CD4-positive, alpha-beta memory T cell (primary cell): ENCODE data around the gene MAP3K12. TPM values are rescaled to one million over a fixed set of nuclear protein-coding genes. Genes with fewer than 3 reads are reported as not detected.
A peak's percentile ranks its signal among the peaks of the same experiment; 100 is the strongest.

Experiments used
- CTCF ChIA-PET: fragments of 350-600 bp; sonication (Branson Sonifier 250); formaldehyde crosslinking; loops from one replicate; lab custom pipeline; 2021; ENCODE audit warnings: inconsistent platforms; ENCODE audit not compliant: partially characterized antibody; lab: Charles Lee
- POLR2A ChIA-PET: fragments of 350-600 bp; sonication (Branson Sonifier 250); formaldehyde crosslinking; loops from one replicate; lab custom pipeline; 2021; ENCODE audit not compliant: partially characterized antibody; lab: Charles Lee
- DNase-seq, 5 donors: peaks; one replicate each; pipeline versions ENCODE4 v3.0.0 to v3.0.0-alpha.2; 2020 to 2022; ENCODE audit warnings: mixed read lengths in 1 of 5
- H3K27ac ChIP-seq: one replicate; pipeline ENCODE4 v1.7.0; 2013; ENCODE audit warnings: low read depth, low read length
- H3K27me3 ChIP-seq: 2 replicates; pipeline ENCODE4 v1.7.0; 2013; ENCODE audit warnings: mild to moderate bottlenecking, low read length, moderate library complexity; ENCODE audit not compliant: insufficient read depth
- H3K36me3 ChIP-seq: 2 replicates; pipeline ENCODE4 v1.7.0; 2013; ENCODE audit warnings: mild to moderate bottlenecking, low read length, moderate library complexity; ENCODE audit not compliant: insufficient read depth
- H3K4me1 ChIP-seq: 2 replicates; pipeline ENCODE4 v1.7.0; 2013; ENCODE audit warnings: mild to moderate bottlenecking, low read length, moderate library complexity; ENCODE audit not compliant: insufficient read depth
- H3K4me3 ChIP-seq, 2 donors: one replicate each; pipeline ENCODE4 v1.7.0; 2013; ENCODE audit warnings: low read length in 2 of 2, mild to moderate bottlenecking in 1 of 2
- H3K9me3 ChIP-seq, 2 donors: one replicate each; pipeline ENCODE4 v1.7.0; 2013; ENCODE audit warnings: low read length in 2 of 2, control low read depth in 1 of 2; ENCODE audit not compliant: control insufficient read depth in 1 of 2
- H3K27ac Mint-ChIP-seq, 7 donors: one replicate each; pipeline ENCODE4 v1.8.0; 2020 to 2021; ENCODE audit warnings: mixed read lengths in 7 of 7, mild to moderate bottlenecking in 6 of 7, inconsistent platforms in 3 of 7, moderate library complexity in 3 of 7
- H3K27me3 Mint-ChIP-seq, 2 donors: one replicate each; pipeline ENCODE4 v1.8.0; 2020 to 2021; ENCODE audit warnings: mixed read lengths in 2 of 2
- H3K36me3 Mint-ChIP-seq, 2 donors: one replicate each; pipeline ENCODE4 v1.8.0; 2020 to 2021; ENCODE audit warnings: mixed read lengths in 2 of 2, inconsistent platforms in 1 of 2, mild to moderate bottlenecking in 1 of 2
- H3K4me1 Mint-ChIP-seq, 4 donors: one replicate each; pipeline ENCODE4 v1.8.0; 2020 to 2021; ENCODE audit warnings: mixed read lengths in 4 of 4, mild to moderate bottlenecking in 1 of 4
- H3K4me3 Mint-ChIP-seq, 8 donors: one replicate each; pipeline ENCODE4 v1.8.0; 2020 to 2021; ENCODE audit warnings: mixed read lengths in 8 of 8, mild to moderate bottlenecking in 7 of 8, moderate library complexity in 6 of 8, inconsistent platforms in 3 of 8
- H3K9me3 Mint-ChIP-seq, 8 donors: one replicate each; pipeline ENCODE4 v1.8.0; 2020 to 2021; ENCODE audit warnings: mixed read lengths in 8 of 8, mild to moderate bottlenecking in 5 of 8, inconsistent platforms in 3 of 8, moderate library complexity in 1 of 8
- intact Hi-C: fragments of 100-400 bp; cut with micrococcal nuclease; formaldehyde crosslinking; loops from one replicate; pipeline ENCODE4 v1.15.1; 2023
- polyA plus RNA-seq, 2 donors: library from polyadenylated mRNA; unstranded; fragments of 300-500 nt; fragmentation: Illumina TruSeq; gene quantifications; one replicate each; pipeline ENCODE4 v1.2.3, GENCODE V29; 2021
- total RNA-seq, 2 experiments: library from RNA; stranded (reverse); gene quantifications; one replicate each; pipeline ENCODE4 v1.2.3, GENCODE V29; 2021

The MAP3K12 gene
- total and polyA plus RNA-seq, 4 experiments from 2014 or later = 3.1 to 28.2 (median 16.8) TPM

DNA sequence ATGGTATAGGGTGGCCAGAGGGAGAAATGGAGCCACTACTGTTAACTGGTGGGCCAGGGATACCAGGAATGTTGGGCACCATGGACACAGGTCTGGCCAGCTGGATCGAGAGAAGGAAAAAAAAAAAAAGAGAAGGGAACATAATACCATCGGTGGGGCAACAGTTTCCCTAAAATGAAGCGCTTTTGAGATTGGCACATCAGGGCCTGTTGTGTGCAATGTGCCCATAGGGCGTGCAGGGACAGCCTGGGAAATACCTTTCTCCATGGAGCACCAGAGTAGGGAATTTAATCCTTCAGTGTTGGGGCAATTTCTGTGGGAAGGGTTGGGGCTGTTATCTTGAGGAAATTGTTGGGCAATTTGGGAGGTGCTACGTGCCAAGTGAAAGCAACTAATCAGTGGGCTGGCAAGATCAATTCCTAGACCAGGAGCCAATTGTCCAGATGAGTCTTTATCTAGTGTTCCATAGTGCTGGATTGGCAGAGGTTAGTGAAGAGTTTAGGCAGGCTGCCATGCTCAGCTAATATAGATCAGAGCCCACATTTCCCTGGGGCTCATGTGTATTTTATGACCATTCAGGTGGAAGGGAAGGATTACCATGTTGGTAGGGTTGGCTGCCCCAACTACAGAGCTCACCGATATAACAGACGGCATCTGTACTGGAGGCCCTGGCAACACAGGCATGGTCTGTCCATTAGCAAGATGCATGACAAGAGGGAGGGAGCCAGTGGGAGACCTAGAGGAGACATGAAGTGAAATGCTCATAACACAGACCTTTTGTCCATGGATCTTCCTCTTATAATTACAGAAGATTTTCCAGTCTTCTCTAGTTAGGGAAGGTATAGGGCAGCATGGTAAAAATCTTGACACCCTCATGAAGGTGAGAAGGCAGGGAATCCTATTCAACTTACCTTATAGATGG lies 33.5 kb upstream of the MAP3K12 start:
- H3K9me3 ChIP-seq = no peaks in the 10 kb centered on the region
- no peaks in the 10 kb centered on the region for H3K4me1 ChIP-seq
- peaks cover 51% of the 10 kb centered on the region for H3K36me3 ChIP-seq
- H3K4me3 Mint-ChIP-seq = no peak overlapping the region
- no peak for DNase-seq
- no peaks in the 10 kb centered on the region for H3K27me3 Mint-ChIP-seq
- no peaks in the 10 kb centered on the region for H3K27me3 ChIP-seq
- POLR2A ChIA-PET = no interaction called here
- H3K36me3 Mint-ChIP-seq = peaks cover 42 to 61% of the 10 kb centered on the region in 2 donors
- no peak overlapping the region for H3K4me3 ChIP-seq
- CTCF ChIA-PET = interaction anchor here (1.1 kb wide), 1 partner anchor 10 kb away, joined by 3 read pairs; no protein-coding TSS in a partner anchor
- no peak overlapping the region for H3K27ac ChIP-seq
- no peaks in the 10 kb centered on the region for H3K4me1 Mint-ChIP-seq
- H3K27ac Mint-ChIP-seq = peak overlapping the region in 2 of 7 donors; percentile 9 to 66
- no peaks in the 10 kb centered on the region for H3K9me3 Mint-ChIP-seq
- intact Hi-C loops = no loop called here

DNA sequence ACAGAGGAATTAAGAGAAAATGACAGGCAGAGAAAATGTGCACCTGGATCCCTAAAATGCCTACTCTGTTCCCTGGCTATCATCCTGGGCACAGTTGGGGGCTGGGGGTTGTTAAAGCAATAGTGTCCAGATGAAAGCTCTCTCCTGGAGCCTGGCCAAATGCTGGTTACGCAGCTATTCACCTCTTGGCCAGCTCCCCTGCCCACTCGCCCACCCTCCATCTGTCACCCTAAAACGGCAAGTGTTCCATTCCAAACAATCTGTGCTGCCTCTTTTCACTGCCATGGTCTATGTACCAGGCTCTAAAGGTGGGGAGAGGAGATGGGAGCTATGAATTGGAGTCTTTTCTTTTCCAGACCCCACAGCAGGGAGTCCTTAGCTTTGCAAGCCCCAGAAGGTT lies 32.8 kb upstream of the MAP3K12 start:
- Histone ChIP-seq H3K27me3 (no peaks in the 10 kb centered on the region), H3K36me3 (peaks cover 46% of the 10 kb centered on the region), H3K27ac (no peak overlapping the region), H3K4me3 (no peak overlapping the region), H3K4me1 (no peaks in the 10 kb centered on the region), H3K9me3 (no peaks in the 10 kb centered on the region)
- CTCF ChIA-PET = interaction anchor here (1.1 kb wide), 1 partner anchor 10 kb away, joined by 3 read pairs; no protein-coding TSS in a partner anchor
- H3K4me3 Mint-ChIP-seq = no peak overlapping the region
- POLR2A ChIA-PET = no interaction called here
- peaks cover 39 to 55% of the 10 kb centered on the region in 2 donors for H3K36me3 Mint-ChIP-seq
- H3K4me1 Mint-ChIP-seq = no peaks in the 10 kb centered on the region
- no peaks in the 10 kb centered on the region for H3K27me3 Mint-ChIP-seq
- H3K9me3 Mint-ChIP-seq = no peaks in the 10 kb centered on the region
- no peak for DNase-seq
- intact Hi-C loops = no loop called here
- H3K27ac Mint-ChIP-seq = no peak overlapping the region

DNA sequence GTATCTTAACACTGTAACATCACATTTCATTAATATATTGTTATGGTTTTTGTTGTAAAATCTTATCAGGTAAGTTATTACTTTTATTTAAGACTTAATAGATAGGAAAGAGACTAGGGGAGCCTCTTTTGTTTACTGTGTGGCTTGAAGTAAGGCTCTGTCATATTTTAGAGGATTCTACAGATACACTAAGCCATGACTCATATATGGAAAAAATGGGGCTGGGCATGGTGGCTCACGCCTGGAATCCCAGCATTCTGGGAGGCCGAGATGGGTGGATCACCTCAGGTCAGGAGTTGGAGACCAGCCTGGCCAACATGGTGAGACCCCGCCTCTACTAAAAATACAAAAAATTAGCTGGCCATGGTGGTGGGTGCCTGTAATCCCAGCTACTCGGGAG lies 31.7 kb upstream of the MAP3K12 start:
- ChIA-PET POLR2A (no interaction called here), CTCF (no interaction called here)
- intact Hi-C loops = no loop called here
- H3K27me3 Mint-ChIP-seq = no peaks in the 10 kb centered on the region
- no peak overlapping the region for H3K4me3 ChIP-seq
- no peak overlapping the region for H3K4me3 Mint-ChIP-seq
- no peaks in the 10 kb centered on the region for H3K4me1 ChIP-seq
- H3K27ac Mint-ChIP-seq = no peak overlapping the region
- H3K9me3 ChIP-seq = no peaks in the 10 kb centered on the region
- DNase-seq = no peak
- H3K9me3 Mint-ChIP-seq = no peaks in the 10 kb centered on the region
- H3K27me3 ChIP-seq = no peaks in the 10 kb centered on the region
- peaks cover 44% of the 10 kb centered on the region for H3K36me3 ChIP-seq
- no peak overlapping the region for H3K27ac ChIP-seq
- peaks cover 0 to 1% (median 0%) of the 10 kb centered on the region in 4 donors for H3K4me1 Mint-ChIP-seq
- H3K36me3 Mint-ChIP-seq = peaks cover 39 to 55% of the 10 kb centered on the region in 2 donors

DNA sequence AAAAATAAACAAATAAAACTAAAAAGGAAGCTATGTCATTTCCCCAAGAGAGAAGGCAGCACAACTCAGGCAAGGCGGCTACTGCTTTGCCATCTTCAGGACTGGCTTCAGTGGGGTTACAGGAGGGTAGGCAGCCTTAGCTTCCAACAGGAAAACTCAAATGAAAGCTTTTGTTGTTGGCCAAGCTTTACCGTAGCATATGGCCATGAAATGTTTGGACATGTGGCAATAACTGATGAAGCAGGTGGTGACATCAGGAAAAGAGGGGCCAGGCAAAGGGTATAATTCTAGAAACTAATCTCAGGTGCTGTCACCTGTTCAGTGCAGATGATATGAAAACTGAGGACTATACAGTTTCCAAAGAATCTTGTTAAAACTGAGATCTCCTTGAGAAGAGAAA lies 30.8 kb upstream of the MAP3K12 start:
- intact Hi-C loops = no loop called here
- peaks cover 35 to 56% of the 10 kb centered on the region in 2 donors for H3K36me3 Mint-ChIP-seq
- no peak for DNase-seq
- H3K27ac Mint-ChIP-seq = no peak overlapping the region
- no peaks in the 10 kb centered on the region for H3K9me3 Mint-ChIP-seq
- Histone ChIP-seq H3K27me3 (no peaks in the 10 kb centered on the region), H3K4me1 (no peaks in the 10 kb centered on the region), H3K27ac (no peak overlapping the region), H3K9me3 (no peaks in the 10 kb centered on the region), H3K4me3 (no peak overlapping the region), H3K36me3 (peaks cover 37% of the 10 kb centered on the region)
- ChIA-PET POLR2A (no interaction called here), CTCF (no interaction called here)
- H3K4me1 Mint-ChIP-seq = peaks cover 0 to 1% (median 0%) of the 10 kb centered on the region in 4 donors
- no peak overlapping the region for H3K4me3 Mint-ChIP-seq
- H3K27me3 Mint-ChIP-seq = no peaks in the 10 kb centered on the region

DNA sequence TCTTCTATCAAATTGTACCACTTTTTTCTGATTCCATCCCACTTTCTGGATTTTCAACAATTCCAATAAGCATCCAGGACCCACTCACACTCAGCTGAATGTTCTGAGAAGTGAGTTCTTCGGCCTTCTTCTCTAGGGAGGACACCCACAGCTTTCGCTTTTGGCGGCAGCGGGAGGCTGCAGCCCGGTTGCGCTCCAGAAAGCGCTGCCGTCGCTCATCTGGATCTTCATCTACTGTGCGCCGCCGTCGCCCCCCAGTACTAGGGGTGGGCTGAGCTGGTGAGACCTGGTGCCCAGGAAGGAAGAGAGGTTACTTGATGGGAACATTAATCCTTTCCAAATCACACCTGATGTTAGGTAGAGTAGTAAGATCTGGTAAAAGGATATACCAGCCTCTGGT lies 25.2 kb upstream of the MAP3K12 start:
- Mint-ChIP-seq H3K27ac (no peak overlapping the region), H3K4me3 (no peak overlapping the region), H3K4me1 (peaks cover 0 to 1% (median 0%) of the 10 kb centered on the region in 4 donors), H3K9me3 (no peaks in the 10 kb centered on the region), H3K36me3 (peaks cover 38 to 57% of the 10 kb centered on the region in 2 donors), H3K27me3 (no peaks in the 10 kb centered on the region)
- CTCF ChIA-PET = interaction anchor here (2.9 kb wide), 1 partner anchor 16 kb away, joined by 12 read pairs; no protein-coding TSS in a partner anchor
- intact Hi-C loops = no loop called here
- no peaks in the 10 kb centered on the region for H3K9me3 ChIP-seq
- H3K27ac ChIP-seq = no peak overlapping the region
- no peak for DNase-seq
- no peaks in the 10 kb centered on the region for H3K27me3 ChIP-seq
- peaks cover 33% of the 10 kb centered on the region for H3K36me3 ChIP-seq
- POLR2A ChIA-PET = no interaction called here
- H3K4me1 ChIP-seq = no peaks in the 10 kb centered on the region
- H3K4me3 ChIP-seq = no peak overlapping the region

DNA sequence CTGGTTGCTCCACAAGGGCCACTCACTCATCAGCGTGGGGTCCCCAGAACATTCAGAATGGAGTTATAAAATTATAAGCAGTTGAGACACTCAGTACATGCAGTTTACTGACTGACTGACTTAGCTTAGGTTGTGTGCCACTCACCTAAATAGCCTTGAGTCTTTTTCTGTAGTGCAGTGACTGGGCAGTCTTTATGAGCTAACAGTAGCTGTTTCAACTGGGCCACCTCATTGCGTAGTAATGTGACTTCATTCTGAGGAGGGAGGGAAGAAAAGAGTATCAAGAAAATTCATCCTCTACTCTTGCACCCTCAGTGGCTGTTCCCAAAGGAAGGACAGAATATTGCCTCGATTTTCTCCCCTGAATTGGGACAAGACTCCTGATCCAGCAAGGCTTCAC lies 23.9 kb upstream of the MAP3K12 start:
- no peak for DNase-seq
- no peaks in the 10 kb centered on the region for H3K4me1 ChIP-seq
- H3K4me3 Mint-ChIP-seq = no peak overlapping the region
- no peaks in the 10 kb centered on the region for H3K27me3 ChIP-seq
- peaks cover 38% of the 10 kb centered on the region for H3K36me3 ChIP-seq
- no peaks in the 10 kb centered on the region for H3K27me3 Mint-ChIP-seq
- intact Hi-C loops = no loop called here
- peaks cover 38 to 59% of the 10 kb centered on the region in 2 donors for H3K36me3 Mint-ChIP-seq
- no peaks in the 10 kb centered on the region for H3K9me3 Mint-ChIP-seq
- H3K4me1 Mint-ChIP-seq = peaks cover 0 to 1% (median 0%) of the 10 kb centered on the region in 4 donors
- CTCF ChIA-PET = interaction anchor here (1.4 kb wide), 1 partner anchor 15 kb away, joined by 4 read pairs; no protein-coding TSS in a partner anchor
- no peak overlapping the region for H3K27ac ChIP-seq
- H3K9me3 ChIP-seq = no peaks in the 10 kb centered on the region
- H3K27ac Mint-ChIP-seq = no peak overlapping the region
- POLR2A ChIA-PET = no interaction called here
- no peak overlapping the region for H3K4me3 ChIP-seq

DNA sequence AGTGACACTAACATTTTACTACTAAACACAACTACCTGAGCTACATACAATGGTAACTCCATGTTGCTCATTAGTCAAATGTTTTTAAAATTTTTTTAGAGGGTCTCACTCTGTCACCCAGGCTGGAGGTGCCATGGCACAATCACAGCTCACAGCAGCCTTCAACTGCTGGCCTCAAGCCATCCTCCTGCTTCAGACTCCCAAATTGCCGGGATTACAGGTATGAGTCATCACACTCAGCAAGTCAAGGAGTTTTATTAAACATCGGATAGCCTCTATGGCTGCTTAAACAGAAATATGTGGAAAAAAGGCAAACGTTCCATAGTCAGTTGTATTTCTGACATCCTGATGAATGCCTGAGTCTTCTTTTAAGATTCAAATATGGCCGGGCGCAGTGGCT lies 19.1 kb upstream of the MAP3K12 start:
- intact Hi-C loops = no loop called here
- Histone ChIP-seq H3K4me3 (no peak overlapping the region), H3K4me1 (no peaks in the 10 kb centered on the region), H3K27me3 (no peaks in the 10 kb centered on the region), H3K27ac (no peak overlapping the region), H3K36me3 (peaks cover 68% of the 10 kb centered on the region), H3K9me3 (no peaks in the 10 kb centered on the region)
- Mint-ChIP-seq H3K27ac (no peak overlapping the region), H3K9me3 (no peaks in the 10 kb centered on the region), H3K4me3 (no peak overlapping the region), H3K36me3 (peaks cover 45 to 68% of the 10 kb centered on the region in 2 donors), H3K4me1 (no peaks in the 10 kb centered on the region), H3K27me3 (no peaks in the 10 kb centered on the region)
- POLR2A ChIA-PET = no interaction called here
- no peak for DNase-seq
- CTCF ChIA-PET = interaction anchor here (1.0 to 1.3 kb wide), 2 partner anchors 9 to 157 kb away, joined by 3 to 5 read pairs; no protein-coding TSS in a partner anchor
